ENCODE measurements around the gene PATL2.
"Not testable (repeated sequence)": the region's sequence is repeated elsewhere in the genome, so short reads cannot be mapped to it uniquely, and the experiment has no call there.

The PATL2 gene

DNA sequence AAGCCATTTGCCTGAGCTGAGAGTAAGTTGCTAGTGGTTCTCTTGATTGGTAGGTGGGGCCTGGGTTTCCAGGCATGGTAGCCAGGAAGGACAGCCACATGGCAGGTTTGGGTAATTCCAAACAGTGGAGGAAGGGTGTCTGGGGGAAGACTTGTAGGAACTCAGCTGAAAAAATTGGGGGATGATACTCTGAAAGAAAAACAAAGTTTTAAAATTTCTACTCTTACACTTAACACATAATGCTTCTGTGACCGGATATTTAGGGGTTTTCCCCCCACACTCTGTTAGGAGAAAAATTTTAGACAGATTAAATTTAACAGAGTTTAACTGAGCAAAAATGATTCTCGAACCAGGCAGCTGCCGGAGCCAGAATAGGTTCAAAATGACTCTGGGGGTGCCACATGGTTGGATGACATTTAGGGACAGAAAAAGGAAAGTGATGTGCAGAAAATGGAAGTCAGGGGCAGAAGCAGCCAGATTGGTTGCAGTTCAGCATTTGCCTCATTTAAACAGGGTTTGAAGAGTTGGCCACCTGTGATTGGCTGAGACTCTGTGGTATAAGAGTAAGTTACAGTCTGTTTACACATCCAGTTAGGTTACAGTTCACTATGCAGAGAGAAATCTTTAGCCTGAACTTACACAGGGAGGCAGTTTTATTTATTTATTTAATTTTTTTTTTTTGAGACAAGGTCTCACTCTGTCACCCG lies 8.3 kb upstream of the PATL2 start:
- no peak for DNase-seq

DNA sequence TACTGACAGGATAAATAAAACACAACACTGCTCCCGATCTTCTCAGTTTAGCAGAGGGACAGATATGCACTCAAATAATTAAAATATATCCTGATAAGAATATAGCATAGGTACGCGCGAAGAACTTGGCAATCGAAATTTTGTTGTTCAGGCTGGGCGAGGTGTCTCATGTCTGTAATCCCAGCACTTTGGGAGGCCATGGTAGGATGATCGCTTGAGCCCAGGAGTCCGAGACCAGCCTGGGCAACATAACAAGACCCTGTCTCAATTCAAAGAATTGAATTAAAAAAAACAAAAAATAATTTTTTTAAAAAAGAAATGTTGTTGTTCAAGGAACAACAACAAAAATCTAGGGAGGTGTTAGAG lies 7.8 kb upstream of the PATL2 start:
- no peak for DNase-seq

DNA sequence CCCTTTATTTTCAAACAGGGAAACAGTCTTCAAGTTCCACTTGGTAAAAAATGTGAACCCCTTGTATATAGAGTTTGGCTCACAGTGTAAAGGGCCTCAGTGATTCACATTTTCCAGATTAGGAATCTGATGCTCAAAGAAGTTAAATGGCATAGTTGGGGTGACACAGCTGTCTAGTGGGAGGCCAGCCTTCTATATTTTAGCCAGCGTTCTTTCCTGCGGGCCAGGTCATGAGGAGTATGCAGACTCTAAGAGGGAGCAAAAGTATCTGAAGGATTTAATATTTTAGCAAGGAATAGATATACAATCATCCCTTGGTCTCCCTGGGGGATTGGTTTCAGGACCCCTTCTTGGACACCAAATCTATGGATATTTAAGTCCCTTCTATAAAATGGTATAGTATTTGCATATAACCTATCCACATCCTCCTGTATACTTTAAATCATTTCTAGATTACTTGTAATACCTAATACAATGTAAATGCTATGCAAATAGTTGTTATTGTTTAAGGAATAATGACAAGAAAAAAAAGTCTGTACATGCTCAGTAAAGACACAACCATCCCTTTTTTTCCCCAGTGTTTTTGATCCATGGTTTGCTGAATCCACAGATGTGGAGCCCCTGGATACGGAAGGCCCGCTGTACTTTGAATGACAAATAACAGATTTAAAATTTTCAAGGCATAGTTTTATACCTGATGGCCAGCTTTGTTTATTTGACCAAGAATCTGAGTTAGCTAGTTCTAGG lies 7.2 kb upstream of the PATL2 start:
- DNase-seq: no peak

DNA sequence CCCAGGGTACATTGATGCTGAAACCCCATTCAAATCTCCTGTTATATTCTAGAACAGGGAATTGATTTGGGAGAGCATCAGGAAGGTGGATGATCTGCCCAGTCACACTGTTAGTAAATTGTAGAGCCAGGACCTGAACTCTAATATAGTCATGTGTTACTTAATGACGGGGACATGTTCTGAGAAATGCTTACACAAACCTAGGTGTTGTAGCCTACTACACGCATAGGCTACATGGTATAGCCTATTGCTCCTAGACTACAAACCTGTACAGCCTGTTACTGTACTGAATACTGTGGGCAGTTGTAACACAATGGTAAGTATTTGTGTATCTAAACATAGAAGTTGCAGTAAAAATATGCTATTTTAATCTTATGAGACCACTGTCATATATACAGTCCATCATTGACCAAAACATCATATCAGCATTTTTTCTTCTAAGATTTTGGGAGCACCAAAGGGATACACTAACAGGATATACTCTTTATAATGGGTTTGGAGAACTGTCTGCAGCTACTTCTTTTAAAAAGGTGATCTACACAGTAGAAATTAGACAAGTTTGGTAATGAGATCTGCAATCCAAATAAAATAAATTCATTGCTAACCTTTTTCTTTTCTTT lies 6.0 kb upstream of the PATL2 start:
- DNase-seq: no peak

DNA sequence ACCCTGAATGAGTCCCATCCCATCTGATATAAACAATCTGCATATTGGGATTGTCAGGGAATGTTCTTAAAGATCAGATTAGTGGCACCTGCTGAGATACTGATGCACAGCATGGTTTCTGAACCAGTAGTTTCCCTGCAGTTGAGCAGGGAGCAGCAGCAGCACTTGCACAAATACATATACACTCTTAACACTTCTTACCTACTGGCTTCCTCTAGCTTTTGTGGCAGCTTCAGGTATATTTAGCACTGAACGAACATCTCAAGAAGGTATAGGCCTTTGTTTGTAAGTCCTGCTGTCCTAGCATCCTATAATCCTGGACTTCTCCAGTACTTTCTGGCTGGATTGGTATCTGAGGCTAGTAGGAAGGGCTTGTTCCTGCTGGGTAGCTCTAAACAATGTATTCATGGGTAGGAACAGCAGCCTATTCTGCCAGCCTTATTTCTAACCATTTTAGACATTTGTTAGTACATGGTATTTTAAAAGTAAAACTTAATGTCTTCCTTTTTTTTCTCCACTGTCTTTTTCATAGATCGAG lies 4.7 kb upstream of the PATL2 start:
- DNase-seq: no peak

DNA sequence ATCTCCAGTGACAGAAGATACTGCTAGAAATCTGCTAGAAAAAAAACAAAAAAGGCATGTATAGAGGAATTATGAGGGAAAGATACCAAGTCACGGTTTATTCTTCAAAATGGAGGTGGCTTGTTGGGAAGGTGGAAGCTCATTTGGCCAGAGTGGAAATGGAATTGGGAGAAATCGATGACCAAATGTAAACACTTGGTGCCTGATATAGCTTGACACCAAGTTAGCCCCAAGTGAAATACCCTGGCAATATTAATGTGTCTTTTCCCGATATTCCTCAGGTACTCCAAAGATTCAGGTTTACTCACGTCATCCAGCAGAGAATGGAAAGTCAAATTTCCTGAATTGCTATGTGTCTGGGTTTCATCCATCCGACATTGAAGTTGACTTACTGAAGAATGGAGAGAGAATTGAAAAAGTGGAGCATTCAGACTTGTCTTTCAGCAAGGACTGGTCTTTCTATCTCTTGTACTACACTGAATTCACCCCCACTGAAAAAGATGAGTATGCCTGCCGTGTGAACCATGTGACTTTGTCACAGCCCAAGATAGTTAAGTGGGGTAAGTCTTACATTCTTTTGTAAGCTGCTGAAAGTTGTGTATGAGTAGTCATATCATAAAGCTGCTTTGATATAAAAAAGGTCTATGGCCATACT lies 4.1 kb upstream of the PATL2 start:
- no peak for DNase-seq

- peak; percentile 15 for DNase-seq
Observed at GRCh38 chr15:44713006-44713966, 2.2 kb upstream of the PATL2 start.

- peak; percentile 30 for DNase-seq
Observed at GRCh38 chr15:44712346-44713005, 1.4 kb upstream of the PATL2 start.

DNA sequence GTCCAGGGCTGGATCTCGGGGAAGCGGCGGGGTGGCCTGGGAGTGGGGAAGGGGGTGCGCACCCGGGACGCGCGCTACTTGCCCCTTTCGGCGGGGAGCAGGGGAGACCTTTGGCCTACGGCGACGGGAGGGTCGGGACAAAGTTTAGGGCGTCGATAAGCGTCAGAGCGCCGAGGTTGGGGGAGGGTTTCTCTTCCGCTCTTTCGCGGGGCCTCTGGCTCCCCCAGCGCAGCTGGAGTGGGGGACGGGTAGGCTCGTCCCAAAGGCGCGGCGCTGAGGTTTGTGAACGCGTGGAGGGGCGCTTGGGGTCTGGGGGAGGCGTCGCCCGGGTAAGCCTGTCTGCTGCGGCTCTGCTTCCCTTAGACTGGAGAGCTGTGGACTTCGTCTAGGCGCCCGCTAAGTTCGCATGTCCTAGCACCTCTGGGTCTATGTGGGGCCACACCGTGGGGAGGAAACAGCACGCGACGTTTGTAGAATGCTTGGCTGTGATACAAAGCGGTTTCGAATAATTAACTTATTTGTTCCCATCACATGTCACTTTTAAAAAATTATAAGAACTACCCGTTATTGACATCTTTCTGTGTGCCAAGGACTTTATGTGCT lies 721 bp upstream of the PATL2 start:
- DNase-seq: peak; percentile 30

GRCh38 chr15:44710236-44711095 lies 657 bp downstream of the PATL2 start:
- DNase-seq: no peak

DNA sequence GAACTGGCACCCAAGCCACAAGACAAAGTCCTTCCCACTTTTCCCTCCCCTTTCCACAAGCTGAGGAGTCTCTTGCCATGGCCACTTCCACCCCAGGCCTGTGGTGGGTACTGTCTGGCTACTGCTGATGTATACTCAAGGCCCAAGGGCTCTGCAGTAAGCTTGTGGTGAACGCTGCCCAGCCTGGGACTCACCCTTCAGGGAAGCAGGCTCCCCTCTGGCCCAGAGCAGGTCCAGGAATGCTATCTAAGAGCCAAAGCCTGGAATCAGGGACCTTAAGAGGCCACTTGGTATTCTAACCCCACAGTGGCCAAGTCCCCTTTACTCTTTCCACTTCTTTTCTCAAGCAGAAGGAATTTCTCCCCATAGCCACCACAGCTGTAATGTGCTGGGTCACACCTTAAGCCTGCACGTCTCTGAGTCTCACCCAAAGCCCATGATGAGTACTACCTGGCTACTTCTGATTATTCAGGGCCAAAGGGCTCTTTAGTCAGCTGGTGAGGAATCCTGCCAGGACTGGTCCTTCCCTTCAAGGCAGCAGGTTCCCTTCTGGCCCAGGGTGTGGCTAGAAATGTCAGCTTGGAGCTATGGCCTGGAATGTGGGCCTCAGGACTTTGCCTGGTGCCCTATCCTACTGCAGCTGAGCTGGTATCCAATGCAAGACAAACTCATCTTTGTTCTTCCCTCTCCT lies 4.0 kb downstream of the PATL2 start:
- DNase-seq: no peak

- no peak for DNase-seq
Observed at GRCh38 chr15:44706401-44706800, 4.7 kb downstream of the PATL2 start.

DNA sequence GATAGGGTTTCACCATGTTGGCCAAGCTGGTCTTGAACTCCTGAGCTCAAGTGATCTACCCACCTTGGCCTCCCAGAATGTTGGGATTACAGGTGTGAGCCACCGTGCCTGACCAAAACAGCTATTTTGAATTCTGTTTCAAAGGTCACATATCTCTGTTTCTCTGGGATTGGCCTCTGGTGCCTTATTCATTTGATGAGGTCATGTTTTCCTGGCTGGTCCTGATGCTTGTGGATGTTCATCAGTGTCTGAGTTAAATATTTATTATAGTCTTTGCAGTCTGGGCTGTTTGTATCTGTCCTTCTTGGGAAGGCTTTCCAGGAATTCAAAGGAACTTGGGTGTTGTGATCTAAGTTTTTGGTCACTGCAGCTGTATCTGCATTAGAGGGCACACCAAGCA lies 5.1 kb downstream of the PATL2 start:
- DNase-seq: no peak

DNA sequence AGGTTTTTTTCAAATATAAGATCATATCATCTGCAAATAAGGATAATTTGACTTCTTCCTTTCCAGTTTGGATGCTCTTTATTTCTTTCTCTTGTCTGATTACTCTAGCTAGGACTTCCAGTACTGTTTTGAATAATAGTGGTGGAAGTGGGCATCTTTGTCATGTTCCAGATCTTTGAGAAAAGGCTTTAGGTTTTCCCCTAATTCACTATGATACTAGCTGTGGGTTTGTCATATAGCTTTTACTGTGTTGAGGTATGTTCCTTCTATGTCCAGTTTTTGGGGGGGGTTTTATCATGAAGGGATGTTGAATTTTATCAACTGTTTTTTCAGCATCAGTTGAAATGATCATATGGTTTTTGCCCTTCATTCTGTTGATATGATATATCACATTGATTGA lies 10.4 kb downstream of the PATL2 start:
- DNase-seq: not testable (repeated sequence)

DNA sequence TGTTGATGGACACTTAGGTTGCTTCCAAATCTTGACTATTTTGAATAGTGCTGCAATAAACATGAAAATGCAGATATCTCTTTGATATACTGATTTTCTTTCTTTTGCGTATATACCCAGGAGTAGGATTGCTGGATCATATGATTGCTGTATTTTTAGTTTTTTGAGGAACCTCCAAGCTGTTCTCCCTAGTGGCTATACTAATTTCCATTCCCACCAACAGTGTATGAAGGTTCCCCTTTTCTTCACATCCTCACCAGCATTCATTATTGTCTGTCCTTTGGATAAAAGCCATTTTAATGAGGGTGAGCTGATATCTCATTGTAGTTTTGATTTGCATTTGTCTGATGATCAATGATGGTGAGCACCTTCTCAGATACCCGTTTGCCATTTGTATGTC lies 12.5 kb downstream of the PATL2 start:
- no peak for DNase-seq

DNA sequence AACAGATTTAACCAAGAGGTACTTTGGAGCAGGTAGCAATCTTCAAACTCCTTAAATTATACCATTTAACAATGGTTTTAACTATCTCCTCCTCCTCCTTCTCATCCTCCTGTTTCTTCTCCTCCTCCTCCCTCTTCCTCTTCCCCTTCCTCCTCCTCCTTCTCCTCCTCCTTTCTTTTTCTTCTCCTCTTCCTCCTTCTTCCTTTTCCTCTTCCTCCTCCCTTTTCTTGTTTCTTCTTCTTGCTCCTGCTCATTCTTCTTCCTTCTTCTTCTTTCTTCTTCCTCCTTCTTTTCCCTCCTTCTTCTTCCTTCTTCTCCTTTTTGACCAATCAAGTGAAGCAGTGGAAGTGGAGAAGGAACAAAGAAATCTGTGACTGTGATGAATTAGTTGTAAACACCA lies 14.1 kb downstream of the PATL2 start:
- no peak for DNase-seq

- no peak for DNase-seq
Observed at GRCh38 chr15:44695294-44695693, 15.8 kb downstream of the PATL2 start.

GRCh38 chr15:44694416-44694815 lies 16.7 kb downstream of the PATL2 start:
- no peak for DNase-seq

GRCh38 chr15:44692659-44693058 lies 18.5 kb downstream of the PATL2 start:
- DNase-seq: no peak

DNA sequence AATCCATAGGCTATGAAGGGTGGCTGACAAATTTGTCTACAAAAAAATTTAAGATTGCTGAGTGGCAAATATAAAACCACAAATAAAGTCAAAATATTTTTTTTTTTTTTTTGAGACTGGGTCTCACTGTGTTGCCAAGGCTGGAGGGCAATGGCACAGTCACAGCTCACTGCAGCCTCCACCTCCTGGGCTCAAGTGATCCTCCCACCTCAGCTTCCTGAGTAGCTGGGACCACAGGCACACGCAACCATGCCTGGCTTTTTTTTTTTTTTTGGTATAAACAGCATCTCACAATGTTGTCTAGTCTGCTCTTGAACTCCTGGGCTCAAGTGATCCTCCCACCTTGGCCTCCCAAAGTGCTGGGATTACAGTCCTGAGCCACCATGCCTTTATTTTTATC lies 20.9 kb downstream of the PATL2 start:
- DNase-seq: not testable (repeated sequence)

Data from NCI-H1092 treated with DMSO at 0.1 percent for 48 hours (cell line).